Psoas muscle (tissue), 8 donors: ENCODE data around the gene LHFPL6. TPM values are rescaled to one million over a fixed set of nuclear protein-coding genes. Genes with fewer than 3 reads are reported as not detected.

ENCODE experiments used
- ATAC-seq, 4 donors: fragments of 200-7000 bp; cut with Tn5 transposase; one replicate each; pipeline ENCODE4 v1.9.1; 2020; ENCODE audit warnings: moderate library complexity in 3 of 4, mild to moderate bottlenecking in 2 of 4
- DNase-seq, 2 donors: peaks; one replicate each; pipeline ENCODE4 v3.0.0-alpha.2; 2020
- H3K27ac ChIP-seq: fragments of 200-600 bp; one replicate; pipeline ENCODE4 v1.8.0; 2022
- H3K27me3 ChIP-seq, 3 donors: fragments of 200-600 bp in 1 of 3; one replicate each; pipeline versions ENCODE4 v1.6.1 to v1.8.0; 2013 to 2022; ENCODE audit warnings: low read length in 2 of 3, mild to moderate bottlenecking in 2 of 3, moderate library complexity in 1 of 3; ENCODE audit not compliant: insufficient read depth in 3 of 3
- H3K36me3 ChIP-seq, 2 donors: fragments of 200-600 bp in 1 of 2; one replicate each; pipeline versions ENCODE4 v1.6.1 to v1.8.0; 2013 to 2022; ENCODE audit warnings: low read depth in 1 of 2, mild to moderate bottlenecking in 1 of 2, moderate library complexity in 1 of 2; ENCODE audit not compliant: insufficient read depth in 1 of 2
- H3K4me1 ChIP-seq: fragments of 200-600 bp; one replicate; pipeline ENCODE4 v1.8.0; 2022
- H3K4me3 ChIP-seq: fragments of 200-600 bp; one replicate; pipeline ENCODE4 v1.8.0; 2022; ENCODE audit warnings: mild to moderate bottlenecking
- H3K9me3 ChIP-seq: fragments of 200-600 bp; one replicate; pipeline ENCODE4 v1.8.0; 2022
- WGBS, 3 donors: extraction: QIAGEN DNeasy Blood & Tissue Kit; methylation state at CpG; one replicate each; pipeline versions ENCODE4 v1.1.6 to v1.1.7; 2013; 5-methylcytosine and 5-hydroxymethylcytosine counted together
- intact Hi-C, 2 donors: fragments of 100-400 bp; cut with DNase I; formaldehyde crosslinking; loops; one replicate each; pipeline versions ENCODE4 v1.11.0 to v1.14.2; 2022
- polyA plus RNA-seq, 3 donors: library from polyadenylated mRNA; stranded (reverse); fragments of 200-250 nt; gene quantifications; one replicate each; pipeline ENCODE4 v1.2.3, GENCODE V29; 2013
- total RNA-seq, 4 donors: library from RNA; stranded (reverse); fragmentation: NEBNext Ultra II Directional in 2 of 4; extraction: Animal tissue kit (Norgen Biotek cat#: 25700) in 2 of 4; gene quantifications; one replicate each; pipeline versions ENCODE4 v1.2.1 to v1.2.4, GENCODE V29; 2021 to 2023
- TF ChIP-seq, protein P1 (sequence below): fragments of 200-600 bp; IDR thresholded peaks from one replicate; pipeline ENCODE4 v1.8.0; 2022; ENCODE audit warnings: antibody characterized with exemption
- donor health status: healthy with polysubstance abuse.
- donor health status: DM: no; HTN: no; CAD: no; lungs with moderate emphysema.
- donor health status: Bipolar disorder and iron deficiency.
- donor health status: healthy.
- donor health status: DM: yes; HTN: yes; CAD: no.
- donor health status: DM: no; HTN: no; CAD: no.
- donor health status: DM: no; HTN: no; CAD: no.
- donor health status: DM: yes; HTN: yes; CAD: no.

LHFPL6 gene
- total and polyA plus RNA-seq, 7 donors = 15.0 to 35.8 (median 17.3) TPM

DNA sequence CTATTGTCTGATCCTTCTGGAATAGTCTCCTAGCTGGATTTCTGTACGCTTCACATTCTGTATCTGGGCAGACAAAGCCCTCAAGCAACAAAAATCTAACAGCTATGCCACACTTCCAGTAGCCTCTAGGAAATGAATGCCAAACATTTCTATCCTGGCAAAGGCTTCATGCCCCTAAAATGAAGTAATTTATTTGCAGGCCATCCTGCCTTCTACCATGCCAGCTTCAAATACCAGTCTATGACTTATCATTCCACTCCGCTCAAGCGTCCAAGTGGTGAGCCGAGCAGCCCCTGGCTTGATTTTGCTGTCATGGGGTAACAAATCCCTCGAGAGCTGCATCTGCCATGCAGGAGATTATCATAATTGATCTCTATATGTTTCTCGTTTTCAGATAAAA, 86.9 kb downstream of the LHFPL6 start:
- H3K27ac ChIP-seq = no peak overlapping the region
- no peaks in the 10 kb centered on the region for H3K36me3 ChIP-seq
- no peaks in the 10 kb centered on the region for H3K27me3 ChIP-seq
- H3K4me3 ChIP-seq = no peak overlapping the region
- ATAC-seq = peak; percentile 44 to 57 (median 49)
- DNase-seq = no peak
- peaks cover 10% of the 10 kb centered on the region for H3K4me1 ChIP-seq
- intact Hi-C loops = no loop called here
- TF ChIP-seq, protein P1, sequence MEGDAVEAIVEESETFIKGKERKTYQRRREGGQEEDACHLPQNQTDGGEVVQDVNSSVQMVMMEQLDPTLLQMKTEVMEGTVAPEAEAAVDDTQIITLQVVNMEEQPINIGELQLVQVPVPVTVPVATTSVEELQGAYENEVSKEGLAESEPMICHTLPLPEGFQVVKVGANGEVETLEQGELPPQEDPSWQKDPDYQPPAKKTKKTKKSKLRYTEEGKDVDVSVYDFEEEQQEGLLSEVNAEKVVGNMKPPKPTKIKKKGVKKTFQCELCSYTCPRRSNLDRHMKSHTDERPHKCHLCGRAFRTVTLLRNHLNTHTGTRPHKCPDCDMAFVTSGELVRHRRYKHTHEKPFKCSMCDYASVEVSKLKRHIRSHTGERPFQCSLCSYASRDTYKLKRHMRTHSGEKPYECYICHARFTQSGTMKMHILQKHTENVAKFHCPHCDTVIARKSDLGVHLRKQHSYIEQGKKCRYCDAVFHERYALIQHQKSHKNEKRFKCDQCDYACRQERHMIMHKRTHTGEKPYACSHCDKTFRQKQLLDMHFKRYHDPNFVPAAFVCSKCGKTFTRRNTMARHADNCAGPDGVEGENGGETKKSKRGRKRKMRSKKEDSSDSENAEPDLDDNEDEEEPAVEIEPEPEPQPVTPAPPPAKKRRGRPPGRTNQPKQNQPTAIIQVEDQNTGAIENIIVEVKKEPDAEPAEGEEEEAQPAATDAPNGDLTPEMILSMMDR = no peak
- H3K9me3 ChIP-seq = no peaks in the 10 kb centered on the region
- 24 to 27% (median 25%) methylated on average over 6 of the region's 6 CpGs for WGBS, 3 donors

DNA sequence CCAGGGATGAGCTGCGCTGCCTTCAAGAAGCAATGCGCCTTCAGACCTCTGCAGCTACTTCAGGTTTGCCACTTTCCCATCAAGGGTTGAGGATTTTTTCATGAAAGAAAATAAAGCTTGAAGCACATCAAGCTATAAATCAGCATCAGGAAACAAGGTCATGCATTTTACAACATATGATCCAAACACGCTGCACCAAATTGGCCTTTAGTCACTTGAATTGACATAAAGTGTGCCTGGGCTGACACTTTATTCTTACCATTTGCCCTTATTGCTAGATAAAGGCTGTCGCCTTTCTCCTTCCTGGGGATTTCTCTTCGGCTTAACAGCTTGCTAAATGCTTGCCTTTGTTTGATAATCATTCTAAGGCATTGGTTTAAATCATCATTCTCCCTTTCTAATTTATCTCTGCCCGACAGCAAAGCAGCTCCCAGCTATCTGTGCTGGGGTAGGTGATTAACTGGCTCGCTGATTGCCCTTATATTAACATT, 87.7 kb downstream of the LHFPL6 start:
- Histone ChIP-seq H3K27me3 (no peaks in the 10 kb centered on the region), H3K9me3 (no peaks in the 10 kb centered on the region), H3K4me1 (peaks cover 10% of the 10 kb centered on the region), H3K36me3 (no peaks in the 10 kb centered on the region), H3K27ac (no peak overlapping the region), H3K4me3 (no peak overlapping the region)
- DNase-seq (no peak), ATAC-seq (no peak)
- TF ChIP-seq, protein P1 = no peak
- 79 to 88% (median 80%) methylated on average over 7 of the region's 7 CpGs for WGBS, 3 donors
- intact Hi-C loops = no loop called here

DNA sequence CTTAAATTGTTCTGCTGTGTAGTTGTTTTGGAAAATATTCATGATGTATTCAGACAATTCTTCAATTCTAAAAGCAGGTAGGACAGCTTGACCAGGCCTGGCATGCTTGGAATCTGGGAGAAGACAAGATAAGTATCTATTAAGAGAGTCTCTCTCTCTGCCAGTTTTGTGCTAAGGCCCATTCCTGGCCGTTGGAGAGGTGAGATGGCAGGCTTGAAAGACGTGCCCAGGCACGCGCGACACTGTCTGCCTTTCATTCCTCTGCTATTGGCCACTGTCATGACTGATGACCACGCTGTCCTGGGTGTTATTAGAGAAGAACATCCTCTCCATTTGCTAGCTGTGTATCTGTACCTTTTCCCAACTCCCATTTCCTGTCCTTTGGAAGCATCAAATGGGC, 90.3 kb downstream of the LHFPL6 start:
- DNase-seq (no peak), ATAC-seq (peak in 2 of 4 donors; percentile 49 to 54)
- H3K27me3 ChIP-seq = no peaks in the 10 kb centered on the region
- no peak overlapping the region for H3K4me3 ChIP-seq
- H3K27ac ChIP-seq = no peak overlapping the region
- intact Hi-C loops = no loop called here
- TF ChIP-seq, protein P1 = no peak
- no peaks in the 10 kb centered on the region for H3K36me3 ChIP-seq
- WGBS, 3 donors = 31 to 53% (median 37%) methylated on average over 6 of the region's 6 CpGs
- peaks cover 10% of the 10 kb centered on the region for H3K4me1 ChIP-seq
- H3K9me3 ChIP-seq = no peaks in the 10 kb centered on the region

DNA sequence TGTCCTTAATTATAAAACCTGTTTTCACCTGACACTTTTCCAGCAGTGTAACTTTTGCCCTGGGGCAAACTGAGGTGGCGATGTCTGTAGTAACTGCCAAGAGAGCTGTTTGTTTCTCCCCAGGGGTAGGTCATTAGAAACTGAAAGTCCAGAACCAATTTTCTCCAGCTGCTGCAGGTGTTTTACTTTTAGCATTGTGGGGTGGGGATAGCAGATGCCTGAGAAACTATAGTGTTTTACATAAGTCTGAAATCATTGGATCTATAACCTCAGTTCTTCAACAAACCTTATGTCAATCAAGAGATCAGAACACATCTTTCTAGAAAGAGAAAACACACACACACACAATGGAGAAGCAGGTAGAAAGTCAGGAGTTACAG, 92.7 kb downstream of the LHFPL6 start:
- DNase-seq = no peak
- H3K27me3 ChIP-seq = no peaks in the 10 kb centered on the region
- no peak overlapping the region for H3K27ac ChIP-seq
- H3K36me3 ChIP-seq = no peaks in the 10 kb centered on the region
- intact Hi-C loops = no loop called here
- TF ChIP-seq, protein P1 = no peak
- no peaks in the 10 kb centered on the region for H3K4me1 ChIP-seq
- ATAC-seq = no peak
- H3K4me3 ChIP-seq = no peak overlapping the region
- 64 to 71% (median 67%) methylated on average over 1 of the region's 1 CpG for WGBS, 3 donors
- no peaks in the 10 kb centered on the region for H3K9me3 ChIP-seq

DNA sequence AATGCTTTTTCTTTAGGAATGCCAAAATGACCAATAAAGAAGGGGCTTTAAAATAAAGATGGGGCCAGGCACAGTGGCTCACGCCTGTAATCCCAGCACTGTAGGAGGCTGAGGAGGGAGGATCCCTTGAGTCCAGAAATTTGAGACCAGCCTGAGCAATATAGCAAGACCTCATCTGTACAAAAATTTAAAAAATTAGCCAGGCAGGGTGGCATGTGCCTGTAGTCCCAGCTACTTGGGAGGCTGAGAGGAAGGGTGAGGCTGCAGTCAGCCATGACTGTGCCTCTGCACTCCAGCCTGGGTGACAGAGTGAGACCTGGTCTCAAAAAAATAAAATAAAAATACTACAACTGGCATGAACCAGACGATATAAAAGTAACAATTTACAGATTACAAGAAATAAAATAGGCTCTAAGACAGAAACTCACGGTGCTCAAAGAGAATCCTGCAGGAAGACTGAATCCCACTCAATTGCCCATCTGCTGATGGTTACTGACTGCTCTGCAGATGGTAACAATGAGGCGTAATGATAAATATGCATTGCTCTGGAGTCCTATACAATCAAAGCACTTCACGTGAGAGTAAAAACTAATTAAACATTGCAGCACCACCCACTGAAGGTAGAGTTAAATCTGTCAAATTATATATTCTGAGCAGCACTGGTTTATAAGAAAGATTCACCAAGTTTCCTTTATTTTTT, 93.2 kb downstream of the LHFPL6 start:
- H3K27me3 ChIP-seq = no peaks in the 10 kb centered on the region

More for the DNA sequence above, 93.2 kb downstream of the LHFPL6 start:
- 53 to 70% (median 64%) methylated on average over 5 of the region's 5 CpGs for WGBS, 3 donors
- ATAC-seq (no peak), DNase-seq (no peak)
- H3K27ac ChIP-seq = no peak overlapping the region
- intact Hi-C loops = no loop called here
- H3K4me3 ChIP-seq = no peak overlapping the region
- TF ChIP-seq, protein P1 = no peak
- H3K36me3 ChIP-seq = no peaks in the 10 kb centered on the region
- H3K9me3 ChIP-seq = no peaks in the 10 kb centered on the region
- H3K4me1 ChIP-seq = no peaks in the 10 kb centered on the region
